Non-pigmented ciliary epithelial cell (primary cell): Measurements from ENCODE around the gene FOXO4.

ENCODE experiments used
- DNase-seq: peaks from one replicate; pipeline ENCODE4 v3.0.0-alpha.2; 2010; ENCODE audit warnings: low read depth

FOXO4 gene

GRCh38 chrX:71140440-71140839 lies 44.8 kb downstream of the FOXO4 start:
- no peak for DNase-seq

GRCh38 chrX:71143508-71143907 lies 47.9 kb downstream of the FOXO4 start:
- no peak for DNase-seq

- DNase-seq: no peak
Measured at GRCh38 chrX:71144651-71145050, 49.0 kb downstream of the FOXO4 start, which contains the start of gene NLGN3. TSS of gene NLGN3 (plus strand) at chrX:71144841. CDS start at chrX:71147750, 2,909 bp downstream.

- DNase-seq: no peak
Measured at GRCh38 chrX:71147496-71148277, 52.0 kb downstream of the FOXO4 start.

- no peak for DNase-seq
Measured at GRCh38 chrX:71148278-71148663, 52.6 kb downstream of the FOXO4 start.

GRCh38 chrX:71151366-71151765 lies 55.7 kb downstream of the FOXO4 start:
- no peak for DNase-seq
